Muscle layer of colon (tissue), 2 donors: ENCODE data around the gene PHACTR3.
"Not testable (repeated sequence)": the region's sequence is repeated elsewhere in the genome, so short reads cannot be mapped to it uniquely, and the experiment has no call there.

Experiments used
- H3K27ac ChIP-seq: one replicate; pipeline ENCODE4 v1.7.0; 2013; ENCODE audit warnings: low read depth, mild to moderate bottlenecking, low read length, moderate library complexity
- H3K27me3 ChIP-seq, 2 donors: one replicate each; pipeline ENCODE4 v1.7.0; 2013; ENCODE audit warnings: low read length in 2 of 2, mild to moderate bottlenecking in 2 of 2; ENCODE audit not compliant: insufficient read depth in 2 of 2, control insufficient read depth in 1 of 2
- H3K36me3 ChIP-seq: one replicate; pipeline ENCODE4 v1.7.0; 2013; ENCODE audit warnings: mild to moderate bottlenecking, low read length; ENCODE audit not compliant: insufficient read depth
- H3K4me1 ChIP-seq: one replicate; pipeline ENCODE4 v1.7.0; 2013; ENCODE audit warnings: mild to moderate bottlenecking, low read length; ENCODE audit not compliant: insufficient read depth
- H3K4me3 ChIP-seq, 2 donors: one replicate each; pipeline ENCODE4 v1.7.0; 2013; ENCODE audit warnings: low read length in 2 of 2, low read depth in 1 of 2, mild to moderate bottlenecking in 1 of 2, moderate library complexity in 1 of 2
- H3K9ac ChIP-seq: one replicate; pipeline ENCODE4 v1.7.0; 2013; ENCODE audit warnings: low read length
- H3K9me3 ChIP-seq: one replicate; pipeline ENCODE4 v1.7.0; 2013; ENCODE audit warnings: mild to moderate bottlenecking, low read length
- donor health status: abdominal sarcoma.
- donor health status: Adenocarcinoma of cecum.

The PHACTR3 gene

GRCh38 chr20:59873409-59873808 is 269.1 kb downstream of the PHACTR3 start:
- H3K27me3 ChIP-seq, result no peaks in the 10 kb centered on the region
- no peaks in the 10 kb centered on the region for H3K4me1 ChIP-seq

GRCh38 chr20:59880198-59880597 is 275.9 kb downstream of the PHACTR3 start:
- no peak overlapping the region for H3K4me3 ChIP-seq
- no peak overlapping the region for H3K27ac ChIP-seq
- no peak overlapping the region for H3K9ac ChIP-seq
- no peaks in the 10 kb centered on the region for H3K9me3 ChIP-seq
- no peaks in the 10 kb centered on the region for H3K36me3 ChIP-seq
- H3K4me1 ChIP-seq, result no peaks in the 10 kb centered on the region
- no peaks in the 10 kb centered on the region for H3K27me3 ChIP-seq

More at GRCh38 chr20:59873409-59873808, 269.1 kb downstream of the PHACTR3 start:
- H3K27ac ChIP-seq, result no peak overlapping the region
- H3K4me3 ChIP-seq, result no peak overlapping the region
- H3K36me3 ChIP-seq, result no peaks in the 10 kb centered on the region
- no peak overlapping the region for H3K9ac ChIP-seq
- H3K9me3 ChIP-seq, result no peaks in the 10 kb centered on the region

DNA sequence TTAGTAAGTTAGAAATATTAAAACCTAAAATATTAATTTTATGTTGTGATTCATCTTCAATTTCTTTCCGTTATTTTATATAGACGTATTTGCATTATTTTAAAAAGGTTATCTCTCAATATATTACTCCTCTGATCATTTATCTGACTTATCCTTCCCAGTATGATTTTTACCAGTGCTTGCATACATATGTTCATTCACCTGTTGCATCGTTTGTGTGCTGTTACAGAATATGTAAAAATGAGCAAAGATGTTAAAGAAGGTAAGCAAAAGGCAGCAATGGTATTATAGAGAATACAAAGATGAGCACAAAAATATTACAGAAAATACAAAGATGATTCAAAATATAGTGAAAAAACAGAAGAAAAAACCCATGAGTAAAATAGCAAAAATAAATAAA is 280.2 kb downstream of the PHACTR3 start:
- H3K4me3 ChIP-seq, result no peak overlapping the region
- H3K9ac ChIP-seq, result no peak overlapping the region
- no peaks in the 10 kb centered on the region for H3K36me3 ChIP-seq
- H3K27me3 ChIP-seq, result no peaks in the 10 kb centered on the region
- H3K4me1 ChIP-seq, result no peaks in the 10 kb centered on the region
- H3K27ac ChIP-seq, result no peak overlapping the region
- no peaks in the 10 kb centered on the region for H3K9me3 ChIP-seq

DNA sequence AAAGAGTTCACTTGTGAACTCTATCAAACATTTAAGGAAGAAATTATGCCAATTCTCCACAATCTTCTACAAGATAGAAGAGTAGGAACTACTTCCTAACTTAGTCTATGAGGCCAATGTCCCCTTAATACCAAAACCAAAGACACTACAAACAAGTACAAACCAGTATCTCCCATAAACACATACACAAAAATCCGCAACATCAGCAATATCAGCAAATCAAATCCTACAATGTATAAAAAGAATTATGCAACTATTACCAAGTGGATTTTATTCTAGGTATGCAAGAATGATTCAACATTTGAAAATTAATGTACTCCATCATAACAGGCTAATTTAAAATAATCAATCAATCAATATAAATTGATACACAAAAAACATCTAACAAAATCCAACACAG is 283.7 kb downstream of the PHACTR3 start:
- Histone ChIP-seq H3K4me1 (no peaks in the 10 kb centered on the region), H3K27me3 (no peaks in the 10 kb centered on the region), H3K4me3 (no peak overlapping the region), H3K27ac (no peak overlapping the region), H3K36me3 (no peaks in the 10 kb centered on the region), H3K9me3 (no peaks in the 10 kb centered on the region), H3K9ac (no peak overlapping the region)

DNA sequence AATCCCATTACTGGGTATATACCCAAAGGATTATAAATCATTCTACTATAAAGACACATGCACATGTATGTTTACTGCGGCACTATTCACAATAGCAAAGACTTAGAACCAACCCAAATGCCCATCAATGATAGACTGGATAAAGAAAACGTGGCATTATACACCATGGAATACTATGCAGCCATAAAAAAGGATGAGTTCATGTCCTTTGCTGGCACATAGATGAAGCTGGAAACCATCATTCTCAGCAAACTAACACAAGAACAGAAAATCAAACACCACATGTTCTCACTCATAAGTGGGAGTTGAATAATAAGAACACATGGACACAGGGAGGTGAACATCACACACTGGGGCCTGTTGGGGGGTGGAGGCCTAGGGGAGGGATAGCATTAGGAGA is 285.7 kb downstream of the PHACTR3 start:
- H3K4me1 ChIP-seq, H3K27ac ChIP-seq, H3K9ac ChIP-seq, H3K27me3 ChIP-seq, H3K9me3 ChIP-seq, H3K36me3 ChIP-seq, H3K4me3 ChIP-seq: not testable (repeated sequence)

DNA sequence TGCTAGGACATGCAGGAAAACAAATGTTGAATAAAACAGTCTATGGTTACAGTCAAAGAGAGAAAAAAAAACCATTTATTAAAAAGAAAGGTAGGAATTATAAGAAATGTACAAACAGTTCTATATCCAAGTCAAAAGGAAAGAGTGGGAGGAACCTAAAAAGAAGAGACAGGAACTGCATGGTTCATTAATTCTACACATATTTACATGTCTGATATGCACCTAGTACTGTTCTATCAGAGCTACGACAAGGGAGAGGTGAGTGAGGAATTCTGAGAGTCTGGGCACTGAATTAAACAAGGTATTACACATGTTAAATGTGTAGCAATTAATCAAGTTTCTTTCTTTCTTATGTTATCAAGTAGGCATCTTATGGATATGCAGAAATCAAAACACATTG is 287.2 kb downstream of the PHACTR3 start:
- no peaks in the 10 kb centered on the region for H3K36me3 ChIP-seq
- no peaks in the 10 kb centered on the region for H3K27me3 ChIP-seq
- no peak overlapping the region for H3K9ac ChIP-seq
- no peak overlapping the region for H3K27ac ChIP-seq
- no peaks in the 10 kb centered on the region for H3K4me1 ChIP-seq
- no peaks in the 10 kb centered on the region for H3K9me3 ChIP-seq
- H3K4me3 ChIP-seq, result no peak overlapping the region

- Histone ChIP-seq H3K36me3 (no peaks in the 10 kb centered on the region), H3K4me1 (no peaks in the 10 kb centered on the region), H3K27me3 (no peaks in the 10 kb centered on the region), H3K27ac (no peak overlapping the region), H3K9ac (no peak overlapping the region), H3K4me3 (no peak overlapping the region), H3K9me3 (no peaks in the 10 kb centered on the region)
Measured at GRCh38 chr20:59895908-59896307, 291.6 kb downstream of the PHACTR3 start.
